Erythroblast (primary cell): ENCODE data around the gene PTGFR.

ENCODE experiments used
- GATA1 ChIP-seq: IDR thresholded peaks from 2 replicates; pipeline ENCODE4 v1.6.1; 2011; ENCODE audit warnings: low read depth, mild to moderate bottlenecking, control low read depth, low read length, moderate library complexity
- POLR2A ChIP-seq: IDR thresholded peaks from 2 replicates; pipeline ENCODE4 v1.6.1; 2011; ENCODE audit warnings: mild to moderate bottlenecking, low read length

GRCh38 chr1:78526496-78526895 is 35.7 kb downstream of the PTGFR start:
- TF ChIP-seq POLR2A, result no peak
- no peak for TF ChIP-seq GATA1
